Measurements from ENCODE around the gene FXYD1.

Gene FXYD1

GRCh38 chr19:35159606-35160005 lies 21.0 kb downstream of the FXYD1 start:
- Histone ChIP-seq H3K9me3 (ENCODE audit: control insufficient read depth in 1 of 2, low read length in 2 of 2) (peaks cover 0 to 12% of the 10 kb centered on the region in 2 donors), H3K4me3 (ENCODE audit: low read depth in 1 of 2, low read length in 2 of 2) (no peak overlapping the region), H3K27ac (ENCODE audit: low read length) (no peak overlapping the region), H3K27me3 (ENCODE audit: low read depth, low read length) (no peaks in the 10 kb centered on the region), H3K36me3 (ENCODE audit: control insufficient read depth in 1 of 2, insufficient read depth in 2 of 2, low read length in 2 of 2) (peaks cover 25 to 47% of the 10 kb centered on the region in 2 donors), H3K4me1 (ENCODE audit: control insufficient read depth in 1 of 2, insufficient read depth in 2 of 2, low read length in 2 of 2) (peaks cover 0 to 7% of the 10 kb centered on the region in 2 donors)

GRCh38 chr19:35160629-35161433 lies 22.2 kb downstream of the FXYD1 start:
- no peak overlapping the region for H3K27ac ChIP-seq (ENCODE audit: low read length)
- no peak overlapping the region for H3K4me3 ChIP-seq (ENCODE audit: low read depth in 1 of 2, low read length in 2 of 2)
- peaks cover 25 to 59% of the 10 kb centered on the region in 2 donors for H3K36me3 ChIP-seq (ENCODE audit: control insufficient read depth in 1 of 2, insufficient read depth in 2 of 2, low read length in 2 of 2)
- peaks cover under 1 to 22% of the 10 kb centered on the region in 2 donors for H3K9me3 ChIP-seq (ENCODE audit: control insufficient read depth in 1 of 2, low read length in 2 of 2)
- no peaks in the 10 kb centered on the region for H3K27me3 ChIP-seq (ENCODE audit: low read depth, low read length)
- no peaks in the 10 kb centered on the region for H3K4me1 ChIP-seq (ENCODE audit: control insufficient read depth in 1 of 2, insufficient read depth in 2 of 2, low read length in 2 of 2)

DNA sequence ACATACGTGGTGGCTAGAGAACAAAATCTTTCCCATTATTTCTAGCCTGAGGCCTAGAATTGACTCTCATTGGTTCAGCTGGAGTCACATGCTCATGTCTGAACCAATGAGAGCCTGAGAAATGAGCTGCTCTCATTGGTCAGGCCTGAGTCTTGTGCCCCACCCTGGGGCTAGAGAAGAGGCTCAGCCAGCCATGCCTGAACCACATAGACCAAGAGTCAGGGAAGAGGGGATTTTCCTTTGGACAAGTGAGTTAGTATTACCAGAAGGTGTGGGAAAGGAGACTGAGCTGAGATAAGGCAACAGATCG lies 22.8 kb downstream of the FXYD1 start:
- Histone ChIP-seq H3K27ac (ENCODE audit: low read length) (no peak overlapping the region), H3K4me3 (ENCODE audit: low read depth in 1 of 2, low read length in 2 of 2) (no peak overlapping the region), H3K4me1 (ENCODE audit: control insufficient read depth in 1 of 2, insufficient read depth in 2 of 2, low read length in 2 of 2) (no peaks in the 10 kb centered on the region), H3K36me3 (ENCODE audit: control insufficient read depth in 1 of 2, insufficient read depth in 2 of 2, low read length in 2 of 2) (peaks cover 30 to 64% of the 10 kb centered on the region in 2 donors), H3K9me3 (ENCODE audit: control insufficient read depth in 1 of 2, low read length in 2 of 2) (peaks cover 6 to 26% of the 10 kb centered on the region in 2 donors), H3K27me3 (ENCODE audit: low read depth, low read length) (no peaks in the 10 kb centered on the region)

GRCh38 chr19:35162471-35163326 lies 24.1 kb downstream of the FXYD1 start:
- no peaks in the 10 kb centered on the region for H3K27me3 ChIP-seq (ENCODE audit: low read depth, low read length)
- H3K9me3 ChIP-seq (ENCODE audit: control insufficient read depth in 1 of 2, low read length in 2 of 2), result peaks cover 7 to 30% of the 10 kb centered on the region in 2 donors
- H3K36me3 ChIP-seq (ENCODE audit: control insufficient read depth in 1 of 2, insufficient read depth in 2 of 2, low read length in 2 of 2), result peaks cover 24 to 67% of the 10 kb centered on the region in 2 donors

DNA sequence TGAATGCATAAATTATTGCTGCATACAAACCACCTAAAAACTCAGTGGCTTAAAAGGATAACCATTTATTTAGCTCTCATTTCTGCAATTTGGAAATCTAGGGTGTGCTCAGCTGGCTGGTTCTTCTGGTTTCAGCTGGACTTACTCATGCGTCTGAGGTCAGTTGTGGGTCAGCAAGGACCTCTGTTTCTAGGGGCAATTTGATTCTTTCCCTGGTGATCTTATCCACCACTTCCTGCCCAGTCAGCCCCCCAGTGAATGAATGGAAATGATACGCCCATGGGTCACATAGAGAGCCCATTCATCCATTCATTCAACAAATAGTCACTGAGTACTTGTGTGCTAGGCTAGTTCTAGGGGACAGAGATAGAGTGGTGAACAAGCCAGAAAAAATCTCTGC lies 25.8 kb downstream of the FXYD1 start:
- Histone ChIP-seq H3K9me3 (ENCODE audit: control insufficient read depth in 1 of 2, low read length in 2 of 2) (peaks cover 7 to 30% of the 10 kb centered on the region in 2 donors), H3K4me3 (ENCODE audit: low read depth in 1 of 2, low read length in 2 of 2) (no peak overlapping the region), H3K27me3 (ENCODE audit: low read depth, low read length) (no peaks in the 10 kb centered on the region), H3K36me3 (ENCODE audit: control insufficient read depth in 1 of 2, insufficient read depth in 2 of 2, low read length in 2 of 2) (peaks cover 15 to 60% of the 10 kb centered on the region in 2 donors), H3K27ac (ENCODE audit: low read length) (no peak overlapping the region), H3K4me1 (ENCODE audit: control insufficient read depth in 1 of 2, insufficient read depth in 2 of 2, low read length in 2 of 2) (no peaks in the 10 kb centered on the region)

More at GRCh38 chr19:35162471-35163326, 24.1 kb downstream of the FXYD1 start:
- Histone ChIP-seq H3K4me1 (ENCODE audit: control insufficient read depth in 1 of 2, insufficient read depth in 2 of 2, low read length in 2 of 2) (no peaks in the 10 kb centered on the region), H3K27ac (ENCODE audit: low read length) (no peak overlapping the region), H3K4me3 (ENCODE audit: low read depth in 1 of 2, low read length in 2 of 2) (no peak overlapping the region)

- H3K27me3 ChIP-seq (ENCODE audit: low read depth, low read length), result no peaks in the 10 kb centered on the region
- H3K27ac ChIP-seq (ENCODE audit: low read length), result no peak overlapping the region
- H3K4me1 ChIP-seq (ENCODE audit: control insufficient read depth in 1 of 2, insufficient read depth in 2 of 2, low read length in 2 of 2), result no peaks in the 10 kb centered on the region
- H3K9me3 ChIP-seq (ENCODE audit: control insufficient read depth in 1 of 2, low read length in 2 of 2), result peaks cover 7 to 30% of the 10 kb centered on the region in 2 donors
- peak overlapping the region in 1 of 2 donors; percentile 29 for H3K4me3 ChIP-seq (ENCODE audit: low read depth in 1 of 2, low read length in 2 of 2)
- peaks cover 15 to 60% of the 10 kb centered on the region in 2 donors for H3K36me3 ChIP-seq (ENCODE audit: control insufficient read depth in 1 of 2, insufficient read depth in 2 of 2, low read length in 2 of 2)
Observed at GRCh38 chr19:35165200-35166058, 26.8 kb downstream of the FXYD1 start.

DNA sequence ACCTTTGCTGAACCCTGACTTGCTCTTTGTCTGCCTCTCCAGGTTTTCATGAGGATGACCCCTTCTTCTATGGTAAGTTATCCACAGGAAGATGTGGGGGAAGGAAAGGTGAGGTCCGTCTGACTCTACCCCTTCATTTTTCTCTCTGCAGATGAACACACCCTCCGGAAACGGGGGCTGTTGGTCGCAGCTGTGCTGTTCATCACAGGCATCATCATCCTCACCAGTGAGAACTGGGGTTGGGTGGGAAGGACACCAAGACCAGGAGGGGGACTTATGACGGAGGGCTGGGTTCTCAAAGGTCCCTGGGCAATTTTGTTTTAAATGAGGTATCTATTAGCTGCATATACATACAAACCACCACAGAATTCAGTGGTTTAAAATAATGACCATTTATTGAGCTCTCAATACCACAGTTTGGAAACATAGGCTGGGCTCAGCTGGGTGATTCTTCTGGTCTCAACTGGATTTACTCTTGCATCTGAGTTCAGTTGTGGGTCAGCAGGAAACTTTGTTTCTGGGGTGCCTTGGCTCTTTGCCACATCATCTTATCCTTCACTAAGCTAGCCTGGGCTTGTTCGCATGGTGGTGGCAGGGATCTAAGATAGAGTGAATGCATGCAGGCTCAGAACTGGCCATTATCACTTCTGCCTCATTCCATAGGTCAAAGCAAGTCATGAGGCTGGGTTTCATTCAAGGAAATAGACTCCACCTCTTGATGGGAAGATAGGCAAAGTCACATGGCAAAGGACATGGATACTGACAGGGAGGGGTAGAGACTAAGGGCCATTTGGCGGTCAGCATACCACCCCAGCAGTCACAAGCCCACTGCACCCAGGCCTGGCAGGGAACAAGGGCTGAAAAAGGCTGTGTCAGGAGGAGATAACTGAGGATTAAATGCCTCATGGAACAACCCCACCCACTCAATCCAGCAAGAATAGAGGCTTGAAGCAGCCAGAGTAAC lies 27.8 kb downstream of the FXYD1 start:
- Histone ChIP-seq H3K4me1 (ENCODE audit: control insufficient read depth in 1 of 2, insufficient read depth in 2 of 2, low read length in 2 of 2) (no peaks in the 10 kb centered on the region), H3K4me3 (ENCODE audit: low read depth in 1 of 2, low read length in 2 of 2) (peak overlapping the region in 1 of 2 donors; percentile 29), H3K27ac (ENCODE audit: low read length) (no peak overlapping the region), H3K27me3 (ENCODE audit: low read depth, low read length) (no peaks in the 10 kb centered on the region), H3K36me3 (ENCODE audit: control insufficient read depth in 1 of 2, insufficient read depth in 2 of 2, low read length in 2 of 2) (peaks cover 13 to 57% of the 10 kb centered on the region in 2 donors), H3K9me3 (ENCODE audit: control insufficient read depth in 1 of 2, low read length in 2 of 2) (peaks cover 7 to 30% of the 10 kb centered on the region in 2 donors)

DNA sequence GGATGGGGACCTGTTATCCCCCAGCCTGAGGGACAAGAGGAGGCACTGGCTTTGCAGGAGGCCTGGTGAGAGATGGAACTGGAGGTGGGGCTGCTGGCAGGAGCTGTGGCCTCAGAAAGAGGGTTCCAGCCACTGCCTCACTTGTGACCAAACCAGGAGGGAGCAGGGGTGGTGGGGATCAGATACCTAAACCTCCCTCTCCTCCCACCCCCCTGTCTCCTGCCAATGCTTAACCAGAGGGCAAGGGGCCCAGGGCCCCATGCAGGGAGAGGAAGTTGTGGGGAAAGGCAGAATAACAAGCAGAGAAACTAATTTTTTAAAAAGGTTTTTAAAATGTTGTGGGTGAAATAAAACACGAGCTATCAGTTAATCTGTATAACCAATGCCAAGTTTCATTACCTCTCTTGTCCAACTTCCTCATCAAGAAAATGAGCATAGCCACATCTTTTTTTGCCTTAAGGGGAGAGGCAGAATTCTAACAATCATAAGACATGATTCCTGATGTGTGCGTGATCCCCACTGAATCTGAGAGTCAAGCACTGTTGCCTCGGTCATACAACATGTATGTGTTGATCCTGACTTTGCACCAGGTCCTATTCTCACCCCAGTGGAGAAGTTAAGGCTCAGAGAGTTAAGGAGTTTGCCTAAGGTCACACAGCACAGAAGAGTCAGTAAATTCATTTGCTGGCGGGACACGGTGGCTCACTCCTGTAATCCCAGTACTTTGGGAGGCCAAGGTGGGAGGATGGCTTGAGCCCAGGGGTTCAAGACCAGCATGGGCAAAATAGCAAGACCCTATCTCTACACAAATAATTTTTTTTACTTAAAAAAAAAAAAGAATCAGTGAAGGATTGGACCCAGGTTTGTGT lies 28.9 kb downstream of the FXYD1 start:
- Histone ChIP-seq H3K27ac (ENCODE audit: low read length) (no peak overlapping the region), H3K4me1 (ENCODE audit: control insufficient read depth in 1 of 2, insufficient read depth in 2 of 2, low read length in 2 of 2) (no peaks in the 10 kb centered on the region), H3K4me3 (ENCODE audit: low read depth in 1 of 2, low read length in 2 of 2) (no peak overlapping the region), H3K36me3 (ENCODE audit: control insufficient read depth in 1 of 2, insufficient read depth in 2 of 2, low read length in 2 of 2) (peaks cover 11 to 47% of the 10 kb centered on the region in 2 donors), H3K27me3 (ENCODE audit: low read depth, low read length) (no peaks in the 10 kb centered on the region), H3K9me3 (ENCODE audit: control insufficient read depth in 1 of 2, low read length in 2 of 2) (peaks cover 7 to 24% of the 10 kb centered on the region in 2 donors)

DNA sequence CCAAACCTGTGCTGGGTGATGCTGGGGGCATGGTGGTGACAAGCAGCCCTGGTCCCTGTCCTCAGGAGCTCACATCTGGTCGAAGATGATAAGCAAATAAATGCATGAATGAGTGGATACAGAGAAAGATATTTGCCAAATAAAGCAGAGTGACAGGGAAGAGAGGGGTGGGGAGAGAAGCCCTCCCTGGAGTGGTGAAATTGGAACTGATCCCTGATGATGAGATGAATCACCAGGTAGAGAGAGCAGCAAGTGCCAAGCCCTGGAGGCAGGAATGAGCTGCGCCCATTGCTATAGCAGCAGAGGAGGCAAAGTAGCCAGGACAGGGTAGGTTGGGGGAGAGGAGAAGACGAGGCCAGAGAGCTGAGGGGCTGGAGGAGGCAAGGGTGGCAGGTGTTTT lies 29.6 kb downstream of the FXYD1 start:
- no peak overlapping the region for H3K4me3 ChIP-seq (ENCODE audit: low read depth in 1 of 2, low read length in 2 of 2)
- H3K4me1 ChIP-seq (ENCODE audit: control insufficient read depth in 1 of 2, insufficient read depth in 2 of 2, low read length in 2 of 2), result no peaks in the 10 kb centered on the region
- no peak overlapping the region for H3K27ac ChIP-seq (ENCODE audit: low read length)
- H3K27me3 ChIP-seq (ENCODE audit: low read depth, low read length), result no peaks in the 10 kb centered on the region
- peaks cover 7 to 18% of the 10 kb centered on the region in 2 donors for H3K9me3 ChIP-seq (ENCODE audit: control insufficient read depth in 1 of 2, low read length in 2 of 2)
- peaks cover 11 to 40% of the 10 kb centered on the region in 2 donors for H3K36me3 ChIP-seq (ENCODE audit: control insufficient read depth in 1 of 2, insufficient read depth in 2 of 2, low read length in 2 of 2)
